Smooth muscle cell (in vitro differentiated cells): ENCODE data around the gene TXNRD1. TPM values are rescaled to one million over a fixed set of nuclear protein-coding genes. Genes with fewer than 3 reads are reported as not detected.

Experiments
- DNase-seq: peaks from one replicate; lab custom pipeline; 2025; ENCODE audit not compliant: unreplicated experiment; lab: John Stamatoyannopoulos, UW
- H2AFZ ChIP-seq: fragments of 200-600 bp; sonication (generic); 2 replicates; pipeline ENCODE4 v1.6.0; 2016; ENCODE audit warnings: antibody characterized with exemption, low read depth, mild to moderate bottlenecking
- H3F3A ChIP-seq: fragments of 200-600 bp; sonication (generic); 2 replicates; pipeline ENCODE4 v1.6.0; 2017; ENCODE audit warnings: antibody characterized with exemption, low read depth
- H3K27ac ChIP-seq: fragments of 200-600 bp; sonication (generic); 2 replicates; pipeline ENCODE4 v1.5.1; 2016; ENCODE audit warnings: low read depth, mild to moderate bottlenecking
- H3K27me3 ChIP-seq: fragments of 200-600 bp; sonication (generic); 2 replicates; pipeline ENCODE4 v1.6.1; 2016; ENCODE audit warnings: low read depth, mild to moderate bottlenecking
- H3K36me3 ChIP-seq: fragments of 200-600 bp; sonication (generic); 2 replicates; pipeline ENCODE4 v1.5.1; 2016; ENCODE audit warnings: low read depth
- H3K4me1 ChIP-seq: fragments of 200-600 bp; sonication (generic); 2 replicates; pipeline ENCODE4 v1.5.1; 2016; ENCODE audit warnings: low read depth
- H3K4me2 ChIP-seq: fragments of 200-600 bp; sonication (generic); 2 replicates; pipeline ENCODE4 v1.6.0; 2016; ENCODE audit warnings: mild to moderate bottlenecking
- H3K4me3 ChIP-seq: fragments of 200-600 bp; sonication (generic); 2 replicates; pipeline ENCODE4 v1.5.1; 2016; ENCODE audit warnings: mild to moderate bottlenecking
- H3K79me2 ChIP-seq: fragments of 200-600 bp; sonication (generic); 2 replicates; pipeline ENCODE4 v1.6.0; 2016; ENCODE audit warnings: low read depth, mild to moderate bottlenecking
- H3K9ac ChIP-seq: fragments of 200-600 bp; sonication (generic); 2 replicates; pipeline ENCODE4 v1.6.0; 2016; ENCODE audit warnings: low read depth
- H3K9me3 ChIP-seq: fragments of 200-600 bp; sonication (generic); replicated peaks from 2 replicates; pipeline ENCODE4 v1.5.1; 2016; ENCODE audit warnings: low read depth
- H4K20me1 ChIP-seq: fragments of 200-600 bp; sonication (generic); 2 replicates; pipeline ENCODE4 v1.6.0; 2016; ENCODE audit warnings: low read depth
- CTCF ChIP-seq: fragments of 200-600 bp; sonication (generic); IDR thresholded peaks from 2 replicates; pipeline ENCODE4 v1.5.1; 2017; ENCODE audit warnings: borderline replicate concordance, mild to moderate bottlenecking, antibody characterized with exemption; ENCODE audit not compliant: insufficient read depth, poor library complexity, severe bottlenecking
- WGBS: methylation state at CpG from one replicate; pipeline ENCODE4 v1.1.7; 2016; ENCODE audit warnings: low lambda C conversion rate; 5-methylcytosine and 5-hydroxymethylcytosine counted together
- polyA plus RNA-seq: library from polyadenylated mRNA; unstranded; fragments of >200 nt; fragmentation: Nextera tagmentation; extraction: Ambion mirVana; gene quantifications from 2 replicates; pipeline ENCODE4 v1.2.1, GENCODE V29; 2016
- total RNA-seq: library from RNA; depleted of rRNA; stranded (reverse); fragments of >200 nt; gene quantifications from 2 replicates; pipeline ENCODE4 v1.2.3, GENCODE V29; 2014

Gene TXNRD1
- total and polyA plus RNA-seq, 2 experiments from 2014 or later: 31.1 to 61.7 TPM

- Histone ChIP-seq H3K9ac (peak overlapping the region; percentile 91), H3K36me3 (no peaks in the 10 kb centered on the region), H3F3A (peaks cover 9% of the 10 kb centered on the region), H4K20me1 (peaks cover 27% of the 10 kb centered on the region), H2AFZ (peak overlapping the region; percentile 73), H3K4me3 (peak overlapping the region; percentile 78), H3K27ac (peak overlapping the region; percentile 98), H3K4me1 (peaks cover 24% of the 10 kb centered on the region), H3K27me3 (no peaks in the 10 kb centered on the region), H3K9me3 (no peaks in the 10 kb centered on the region), H3K79me2 (peaks cover 34% of the 10 kb centered on the region), H3K4me2 (peak overlapping the region; percentile 84)
- no peak for DNase-seq
- 81% methylated on average over 3 of the region's 3 CpGs for WGBS
- TF ChIP-seq CTCF: no peak
These were observed 70.3 kb downstream of the TXNRD1 start for GRCh38 chr12:104285740-104286515.

GRCh38 chr12:104286516-104287482 lies 71.2 kb downstream of the TXNRD1 start:
- Histone ChIP-seq H3K27me3 (no peaks in the 10 kb centered on the region), H3K4me1 (peaks cover 24% of the 10 kb centered on the region), H3K4me3 (peak overlapping the region; percentile 78), H2AFZ (peak overlapping the region; percentile 73), H3K27ac (peak overlapping the region; percentile 98), H3K4me2 (peak overlapping the region; percentile 84), H4K20me1 (peaks cover 34% of the 10 kb centered on the region), H3F3A (peaks cover 9% of the 10 kb centered on the region), H3K36me3 (no peaks in the 10 kb centered on the region), H3K9me3 (no peaks in the 10 kb centered on the region), H3K79me2 (peaks cover 42% of the 10 kb centered on the region), H3K9ac (peak overlapping the region; percentile 91)
- 2% methylated on average over 40 of the region's 40 CpGs for WGBS
- DNase-seq: peak; percentile 69
- TF ChIP-seq CTCF: no peak

- Histone ChIP-seq H3K27me3 (no peaks in the 10 kb centered on the region), H3K36me3 (no peaks in the 10 kb centered on the region), H3K9me3 (no peaks in the 10 kb centered on the region), H4K20me1 (peaks cover 53% of the 10 kb centered on the region), H3K9ac (peak overlapping the region; percentile 91), H2AFZ (peak overlapping the region; percentile 4), H3K4me2 (peak overlapping the region; percentile 84), H3F3A (peaks cover 9% of the 10 kb centered on the region), H3K4me3 (peak overlapping the region; percentile 78), H3K27ac (peak overlapping the region; percentile 98), H3K4me1 (peaks cover 24% of the 10 kb centered on the region), H3K79me2 (peaks cover 62% of the 10 kb centered on the region)
- WGBS: under 1% methylated on average over 41 of the region's 41 CpGs
- no peak for TF ChIP-seq CTCF
- DNase-seq: peak; percentile 23
These were observed 73.2 kb downstream of the TXNRD1 start for GRCh38 chr12:104288635-104289274.
